Skeletal muscle tissue (tissue), 4 donors: ENCODE data around the gene RAPGEF2. TPM values are rescaled to one million over a fixed set of nuclear protein-coding genes. Genes with fewer than 3 reads are reported as not detected.

ENCODE experiments used
- H3K27ac ChIP-seq: one replicate; pipeline ENCODE4 v1.7.0; 2013; ENCODE audit warnings: mild to moderate bottlenecking, low read depth, low read length, inconsistent platforms
- H3K27me3 ChIP-seq, 3 donors: one replicate each; pipeline ENCODE4 v1.7.0; 2013; ENCODE audit warnings: low read length in 3 of 3; ENCODE audit not compliant: control insufficient read depth in 3 of 3, insufficient read depth in 3 of 3
- H3K36me3 ChIP-seq, 3 donors: one replicate each; pipeline ENCODE4 v1.7.0; 2013; ENCODE audit warnings: low read length in 3 of 3; ENCODE audit not compliant: control insufficient read depth in 3 of 3, insufficient read depth in 3 of 3
- H3K4me1 ChIP-seq, 3 donors: one replicate each; pipeline ENCODE4 v1.7.0; 2013; ENCODE audit warnings: low read length in 3 of 3, mild to moderate bottlenecking in 3 of 3; ENCODE audit not compliant: control insufficient read depth in 3 of 3, insufficient read depth in 3 of 3
- H3K4me3 ChIP-seq, 3 donors: one replicate each; pipeline ENCODE4 v1.7.0; 2013; ENCODE audit warnings: low read length in 3 of 3
- H3K9ac ChIP-seq, 3 donors: one replicate each; pipeline ENCODE4 v1.7.0; 2013; ENCODE audit warnings: low read length in 3 of 3, mild to moderate bottlenecking in 3 of 3, moderate library complexity in 2 of 3, low read depth in 1 of 3
- H3K9me3 ChIP-seq, 3 donors: one replicate each; pipeline ENCODE4 v1.7.0; 2013; ENCODE audit warnings: low read length in 3 of 3; ENCODE audit not compliant: control insufficient read depth in 3 of 3
- total RNA-seq: library from RNA; depleted of rRNA; stranded (reverse); fragments of >200 nt; gene quantifications from one replicate; pipeline ENCODE4 v1.2.3, GENCODE V29; 2014
- donor health status: Osteomylitis.

RAPGEF2 gene
- total RNA-seq, 1 donor from 2014 or later: 46.4 TPM

DNA sequence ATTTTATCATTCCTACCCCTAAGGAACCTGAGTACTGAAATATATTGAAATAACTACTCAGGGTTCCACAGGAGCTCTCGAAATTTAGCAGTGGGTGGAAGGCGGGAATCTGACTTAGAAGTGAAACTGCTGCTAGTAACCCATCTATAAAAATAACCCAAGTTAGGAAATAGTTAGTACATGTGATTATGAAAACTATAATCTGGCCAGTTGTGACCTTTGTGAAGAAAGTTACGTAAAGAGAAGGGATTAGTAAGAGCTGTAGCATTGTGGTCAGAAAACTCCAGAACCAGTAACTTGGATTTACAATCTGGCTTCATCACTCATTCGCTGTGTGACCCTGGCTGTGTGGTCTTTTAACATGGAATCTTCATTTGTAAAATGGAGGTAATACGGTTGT, 175.5 kb downstream of the RAPGEF2 start:
- H3K27ac ChIP-seq: no peak overlapping the region

GRCh38 chr4:159279084-159279483, 176.2 kb downstream of the RAPGEF2 start:
- H3K4me3 ChIP-seq: no peak overlapping the region
- no peaks in the 10 kb centered on the region for H3K9me3 ChIP-seq
- no peaks in the 10 kb centered on the region for H3K27me3 ChIP-seq
- no peaks in the 10 kb centered on the region for H3K36me3 ChIP-seq
- H3K4me1 ChIP-seq: peaks cover 0 to 4% (median 4%) of the 10 kb centered on the region in 3 donors
- H3K27ac ChIP-seq: no peak overlapping the region
- no peak overlapping the region for H3K9ac ChIP-seq

More for the DNA sequence above, 175.5 kb downstream of the RAPGEF2 start:
- Histone ChIP-seq H3K9ac (no peak overlapping the region), H3K27me3 (no peaks in the 10 kb centered on the region), H3K4me3 (no peak overlapping the region), H3K36me3 (no peaks in the 10 kb centered on the region), H3K9me3 (no peaks in the 10 kb centered on the region), H3K4me1 (peaks cover 0 to 5% (median 3%) of the 10 kb centered on the region in 3 donors)

- Histone ChIP-seq H3K4me3 (no peak overlapping the region), H3K9me3 (no peaks in the 10 kb centered on the region), H3K27ac (no peak overlapping the region), H3K9ac (no peak overlapping the region), H3K4me1 (peaks cover 0 to 7% (median 6%) of the 10 kb centered on the region in 3 donors), H3K27me3 (no peaks in the 10 kb centered on the region), H3K36me3 (no peaks in the 10 kb centered on the region)
Measured at GRCh38 chr4:159280442-159281172, 177.7 kb downstream of the RAPGEF2 start.

DNA sequence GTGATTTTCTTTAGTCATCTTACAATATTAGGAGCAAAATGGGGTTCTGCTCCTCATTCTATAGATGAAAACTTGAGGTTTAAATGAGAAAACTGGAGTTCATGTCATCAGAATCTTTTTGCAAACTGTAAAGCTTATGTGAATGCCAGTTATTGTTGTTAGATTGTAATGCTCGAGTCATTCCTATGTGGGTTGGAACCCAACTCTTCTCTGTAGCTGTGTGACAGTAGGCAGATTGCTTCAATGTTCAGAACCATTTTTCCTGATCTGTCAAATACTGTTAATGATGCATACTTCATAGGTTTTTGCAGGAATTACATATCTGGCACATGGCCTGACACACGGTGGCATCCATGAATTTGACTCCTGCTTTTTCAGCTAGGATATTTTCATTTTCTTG, 178.9 kb downstream of the RAPGEF2 start:
- H3K36me3 ChIP-seq: no peaks in the 10 kb centered on the region
- no peak overlapping the region for H3K9ac ChIP-seq
- peaks cover 0 to 7% (median 6%) of the 10 kb centered on the region in 3 donors for H3K4me1 ChIP-seq
- no peaks in the 10 kb centered on the region for H3K27me3 ChIP-seq
- H3K9me3 ChIP-seq: no peaks in the 10 kb centered on the region
- H3K4me3 ChIP-seq: no peak overlapping the region
- H3K27ac ChIP-seq: no peak overlapping the region

GRCh38 chr4:159282329-159282728, 179.4 kb downstream of the RAPGEF2 start:
- H3K9me3 ChIP-seq: no peaks in the 10 kb centered on the region
- H3K27ac ChIP-seq: no peak overlapping the region
- H3K9ac ChIP-seq: no peak overlapping the region
- peaks cover 0 to 7% (median 6%) of the 10 kb centered on the region in 3 donors for H3K4me1 ChIP-seq
- no peaks in the 10 kb centered on the region for H3K27me3 ChIP-seq
- H3K36me3 ChIP-seq: no peaks in the 10 kb centered on the region
- no peak overlapping the region for H3K4me3 ChIP-seq

DNA sequence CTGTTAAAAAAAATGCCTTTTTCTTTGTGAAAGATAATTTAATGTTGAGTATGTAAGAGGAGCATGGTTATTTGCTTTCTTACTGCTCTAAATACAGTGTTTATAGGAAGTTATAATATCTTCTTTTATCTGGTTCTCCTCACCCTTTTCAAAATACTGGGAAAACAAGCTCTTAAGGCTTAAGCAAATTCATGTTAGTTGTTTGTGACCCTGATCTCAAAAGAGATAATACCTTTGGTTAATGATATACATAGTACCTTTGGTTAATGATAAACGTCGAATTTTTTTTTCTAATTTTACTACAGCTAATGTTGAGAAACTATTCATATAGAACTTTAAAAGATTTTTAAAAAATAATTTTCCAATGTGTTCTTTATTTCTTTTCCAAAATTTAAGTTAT, 180.1 kb downstream of the RAPGEF2 start:
- peaks cover 0 to 7% (median 6%) of the 10 kb centered on the region in 3 donors for H3K4me1 ChIP-seq
- H3K27ac ChIP-seq: no peak overlapping the region
- H3K4me3 ChIP-seq: no peak overlapping the region
- H3K9ac ChIP-seq: no peak overlapping the region
- H3K9me3 ChIP-seq: no peaks in the 10 kb centered on the region
- H3K27me3 ChIP-seq: no peaks in the 10 kb centered on the region
- H3K36me3 ChIP-seq: no peaks in the 10 kb centered on the region

DNA sequence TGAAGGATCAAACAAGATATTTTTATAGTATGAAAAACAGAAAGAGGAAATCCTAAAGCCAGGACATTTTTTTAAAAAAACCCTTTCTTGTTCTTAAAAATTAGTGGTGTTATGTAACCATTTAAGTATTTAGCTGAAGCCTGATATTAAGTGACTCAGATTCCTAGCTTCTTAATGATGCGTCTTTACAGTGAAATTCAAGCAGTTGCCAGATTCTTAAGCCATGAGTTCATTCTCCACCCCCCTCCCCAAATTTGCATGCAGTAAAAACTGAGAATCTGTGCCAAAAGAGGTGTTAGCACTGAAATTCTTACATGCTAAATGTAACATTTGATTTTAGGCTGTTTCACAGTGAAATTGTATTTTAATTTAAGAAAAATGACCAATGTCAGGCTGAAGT, 180.8 kb downstream of the RAPGEF2 start:
- H3K27ac ChIP-seq: no peak overlapping the region
- no peaks in the 10 kb centered on the region for H3K9me3 ChIP-seq
- H3K9ac ChIP-seq: no peak overlapping the region
- no peaks in the 10 kb centered on the region for H3K27me3 ChIP-seq
- peaks cover 0 to 9% (median 6%) of the 10 kb centered on the region in 3 donors for H3K4me1 ChIP-seq
- no peak overlapping the region for H3K4me3 ChIP-seq
- no peaks in the 10 kb centered on the region for H3K36me3 ChIP-seq

DNA sequence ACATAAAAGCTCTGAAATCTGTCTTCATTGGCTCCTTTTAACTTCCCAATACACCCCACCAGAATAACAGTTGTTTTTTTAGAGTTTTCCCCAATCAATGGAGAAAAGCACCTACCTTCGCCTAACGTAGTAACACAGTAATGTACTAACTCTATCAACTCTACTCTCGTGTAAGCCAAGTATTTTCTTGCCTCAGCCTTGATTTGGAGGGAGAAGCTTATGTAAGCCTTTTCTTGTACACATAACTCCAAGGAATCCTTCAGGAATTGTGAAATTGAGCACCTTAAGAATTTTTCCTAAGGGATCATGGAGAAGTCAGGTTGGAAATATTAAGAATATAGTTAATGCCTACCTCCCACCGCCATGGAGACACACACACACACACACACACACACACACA, 181.2 kb downstream of the RAPGEF2 start:
- Histone ChIP-seq H3K36me3 (no peaks in the 10 kb centered on the region), H3K4me1 (peaks cover 0 to 10% (median 6%) of the 10 kb centered on the region in 3 donors), H3K9ac (no peak overlapping the region), H3K4me3 (no peak overlapping the region), H3K9me3 (no peaks in the 10 kb centered on the region), H3K27me3 (no peaks in the 10 kb centered on the region), H3K27ac (no peak overlapping the region)

GRCh38 chr4:159284733-159285132, 181.9 kb downstream of the RAPGEF2 start:
- Histone ChIP-seq H3K4me1 (peaks cover under 1 to 10% (median 6%) of the 10 kb centered on the region in 3 donors), H3K27ac (no peak overlapping the region)

GRCh38 chr4:159287767-159288166, 184.9 kb downstream of the RAPGEF2 start:
- Histone ChIP-seq H3K9ac (no peak overlapping the region), H3K4me3 (no peak overlapping the region), H3K9me3 (no peaks in the 10 kb centered on the region), H3K27ac (no peak overlapping the region), H3K4me1 (peaks cover 6 to 15% (median 6%) of the 10 kb centered on the region in 3 donors), H3K27me3 (no peaks in the 10 kb centered on the region), H3K36me3 (no peaks in the 10 kb centered on the region)

More at GRCh38 chr4:159284733-159285132, 181.9 kb downstream of the RAPGEF2 start:
- Histone ChIP-seq H3K9ac (no peak overlapping the region), H3K36me3 (no peaks in the 10 kb centered on the region), H3K27me3 (no peaks in the 10 kb centered on the region), H3K4me3 (no peak overlapping the region), H3K9me3 (no peaks in the 10 kb centered on the region)
